Fibroblast of skin of scalp (primary cell): ENCODE results near the gene RAB6D. TPM values are rescaled to one million over a fixed set of nuclear protein-coding genes. Genes with fewer than 3 reads are reported as not detected.
A peak's percentile ranks its signal among the peaks of the same experiment; 100 is the strongest.
"Not testable (repeated sequence)": the region's sequence is repeated elsewhere in the genome, so short reads cannot be mapped to it uniquely, and the experiment has no call there.

Experiments used
- DNase-seq: peaks from one replicate; pipeline ENCODE4 v3.0.0-alpha.2; 2013
- polyA plus RNA-seq, 2 experiments: library from polyadenylated mRNA; unstranded; fragments of 120-200 nt; gene quantifications; one replicate each; pipeline ENCODE4 v1.2.1, GENCODE V29; 2013; ENCODE audit not compliant: insufficient read length in 2 of 2

RAB6D gene
- polyA plus RNA-seq (2013, experiment 1 of 2; ENCODE audit: insufficient read length): 1.8 TPM
- polyA plus RNA-seq (2013, experiment 2 of 2; ENCODE audit: insufficient read length): 2.3 TPM

DNA sequence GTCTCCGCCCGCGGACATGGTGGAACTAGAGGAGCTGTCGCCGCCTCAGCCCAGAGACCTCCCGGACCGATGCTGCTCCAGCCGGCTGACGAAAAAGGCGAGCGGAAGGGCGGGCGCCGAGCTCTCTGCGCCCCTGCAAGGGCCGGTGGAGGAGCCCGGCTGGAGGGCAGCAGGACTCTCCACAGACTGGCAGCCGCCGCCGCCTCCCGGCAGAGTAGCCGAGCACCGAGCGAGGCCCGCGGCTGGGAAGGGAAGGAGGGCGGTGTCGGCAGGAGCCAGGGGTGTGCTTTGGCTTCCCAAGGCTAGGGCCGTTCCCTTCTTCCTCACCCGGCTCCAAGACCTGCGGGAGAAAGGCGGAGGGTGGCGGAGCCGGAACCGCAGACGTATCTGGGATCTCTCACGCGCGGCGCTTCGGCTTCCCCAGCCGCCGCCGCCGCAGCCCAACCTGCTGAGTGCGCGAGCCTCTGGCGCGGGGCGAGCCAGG is at the start of gene RAB6D:
RAB6D (minus strand) TSS at position 466 of the 484 bp plus-strand sequence; CDS start at position 18, 448 bp downstream.
- DNase-seq: not testable (repeated sequence)

DNA sequence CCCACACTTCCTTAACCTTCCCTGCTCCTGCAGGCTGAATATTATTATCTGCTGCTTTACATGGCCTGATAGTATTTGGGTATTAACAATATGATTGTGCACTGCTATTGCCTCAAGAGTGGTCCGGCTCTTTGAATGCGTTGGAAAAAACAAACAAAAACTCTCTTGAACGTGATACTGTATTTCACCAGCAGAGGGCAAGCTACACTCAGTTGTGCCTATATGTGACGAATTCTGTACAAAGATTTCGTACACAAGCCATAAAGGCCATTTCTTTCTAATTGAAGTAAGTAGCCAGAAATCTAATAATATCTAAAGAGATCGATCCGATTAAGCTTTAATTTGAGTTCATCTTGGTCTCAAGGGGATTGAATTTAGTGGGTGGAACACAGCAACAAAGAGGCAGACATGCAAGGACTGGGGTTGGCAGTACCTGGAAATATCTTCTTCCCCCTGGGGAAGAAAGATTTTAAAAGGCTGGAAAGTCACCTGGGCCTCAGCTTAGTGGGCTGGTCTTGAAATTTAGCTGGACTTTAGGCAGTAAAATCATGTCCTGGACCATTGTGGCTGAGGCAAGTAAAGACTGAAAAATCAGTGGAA is 49.3 kb upstream of the RAB6D start:
- peak; percentile 46 for DNase-seq

DNA sequence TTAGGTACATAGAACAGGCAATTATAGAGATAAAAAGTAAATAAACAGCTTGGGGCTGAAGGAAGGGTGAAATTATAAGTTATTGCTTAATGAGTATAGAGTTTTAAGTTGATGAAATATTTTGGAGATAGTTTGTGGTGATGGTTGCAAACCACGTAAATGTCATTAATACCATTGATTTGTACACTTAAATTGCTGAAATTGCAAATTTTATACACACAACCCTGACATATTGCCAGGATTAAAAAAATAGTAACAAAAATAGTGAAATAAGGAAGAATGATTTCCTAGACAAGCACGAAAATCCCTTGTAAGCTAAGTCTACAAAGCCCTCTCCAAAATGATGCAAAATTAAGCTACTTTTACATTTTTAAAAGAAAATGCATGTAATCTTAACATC is 46.2 kb upstream of the RAB6D start:
- DNase-seq: no peak

DNA sequence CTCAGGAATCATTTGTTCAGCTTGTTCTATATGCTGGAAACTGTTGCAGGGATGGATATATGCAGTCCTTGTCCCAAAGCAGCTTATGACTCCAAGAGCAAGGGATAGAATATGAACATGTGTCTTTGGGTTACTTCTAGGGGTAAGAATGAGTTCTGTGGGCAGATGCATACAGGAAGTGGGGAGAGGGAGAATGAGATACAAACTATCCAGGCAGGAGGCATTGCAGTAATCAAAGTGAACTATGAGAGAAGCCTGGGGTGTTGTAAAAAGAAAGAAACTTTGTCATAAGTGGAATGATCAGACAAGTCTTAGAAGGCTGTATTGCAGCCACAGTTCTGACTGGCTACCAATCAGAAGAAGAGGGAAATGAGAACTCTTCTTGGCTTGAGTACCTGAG is 44.8 kb upstream of the RAB6D start:
- no peak for DNase-seq

DNA sequence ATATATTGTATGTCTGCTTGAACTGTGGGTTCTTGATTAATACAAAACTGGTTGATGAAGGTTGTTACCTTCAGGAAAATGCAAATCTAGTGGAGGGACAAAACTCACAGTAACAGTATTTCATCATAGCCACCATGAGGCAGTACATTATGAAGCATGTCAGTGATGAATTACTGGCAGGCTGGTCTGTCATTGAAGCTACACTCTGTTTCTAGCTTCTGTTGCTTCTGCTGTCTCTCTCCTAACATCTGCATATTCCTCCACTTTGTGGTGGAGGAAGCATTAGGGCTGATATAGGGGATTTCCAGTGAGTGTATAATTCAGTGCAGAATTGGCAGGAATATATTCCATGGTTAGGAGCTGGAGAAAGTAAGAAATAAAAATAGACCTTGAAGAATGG is 44.2 kb upstream of the RAB6D start:
- DNase-seq: no peak

DNA sequence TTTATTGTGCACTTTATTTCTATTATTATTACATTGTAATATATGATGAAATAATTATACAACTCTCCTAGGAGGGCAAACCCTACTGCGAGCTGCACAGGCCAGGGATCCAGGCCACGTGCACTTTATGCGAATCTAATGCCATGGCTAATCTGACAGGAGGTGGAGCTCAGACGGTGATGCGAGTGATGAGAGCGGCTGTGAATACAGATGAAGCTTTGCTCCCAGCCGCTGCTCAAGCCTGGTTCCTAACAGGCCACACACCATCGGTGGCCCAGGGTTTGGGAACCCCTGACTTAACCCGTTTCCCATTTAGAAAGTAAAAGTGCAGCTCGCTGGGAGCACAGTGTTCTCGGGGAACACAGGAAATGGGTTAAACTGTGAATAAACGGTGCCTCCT is 40.8 kb upstream of the RAB6D start:
- DNase-seq: no peak

DNA sequence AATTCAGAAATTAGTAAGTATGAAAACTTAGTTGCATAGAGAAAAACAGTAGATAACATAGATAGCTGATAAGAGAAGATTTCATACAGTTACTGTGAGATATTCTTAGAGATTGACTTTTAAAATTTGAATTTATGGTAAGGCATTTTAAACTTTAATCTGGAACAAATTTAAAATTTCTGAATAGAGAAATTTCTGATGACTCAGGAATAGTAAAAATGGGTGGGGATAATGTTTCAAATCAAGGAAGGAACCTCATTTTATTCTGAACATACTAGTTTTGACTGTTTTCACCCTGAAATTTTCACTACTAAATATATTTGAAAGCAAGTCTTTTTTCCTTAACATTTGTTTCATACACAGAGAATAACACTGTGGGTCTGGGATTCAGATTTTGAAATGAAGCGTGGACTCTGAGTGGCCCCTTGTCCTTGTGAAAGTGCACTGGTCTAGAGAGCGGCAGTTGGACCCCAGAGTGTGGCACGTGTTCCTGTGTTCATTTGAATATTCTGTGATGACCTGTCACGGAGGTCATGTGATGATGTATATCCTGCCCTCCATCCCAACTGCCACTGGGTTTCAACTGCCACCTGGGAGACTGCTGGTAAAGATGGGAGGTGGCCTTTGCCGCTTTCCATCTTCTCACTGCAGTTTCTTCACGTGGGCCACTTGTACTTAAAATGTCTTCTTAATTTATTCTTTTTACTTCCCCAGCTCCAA is 38.5 kb upstream of the RAB6D start:
- no peak for DNase-seq

DNA sequence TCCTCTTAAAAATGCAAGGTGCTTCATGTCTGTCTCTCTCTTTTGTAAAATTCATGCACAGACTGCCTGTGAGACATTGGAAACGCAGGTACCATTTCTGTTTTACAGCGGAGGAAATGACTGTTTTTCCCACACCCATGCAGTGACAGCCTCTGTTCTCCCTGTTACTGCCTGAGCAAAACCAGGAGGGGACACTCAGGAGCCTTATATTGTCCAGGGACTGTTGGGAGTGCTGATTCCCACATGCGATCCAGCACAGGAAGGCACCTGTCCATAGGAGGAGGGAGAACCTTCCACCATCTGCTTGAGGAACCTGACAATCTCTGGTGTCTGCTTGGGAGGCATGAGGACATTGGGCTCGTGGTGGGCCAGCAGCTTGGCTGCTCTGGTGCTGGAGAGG is 36.9 kb upstream of the RAB6D start:
- no peak for DNase-seq

DNA sequence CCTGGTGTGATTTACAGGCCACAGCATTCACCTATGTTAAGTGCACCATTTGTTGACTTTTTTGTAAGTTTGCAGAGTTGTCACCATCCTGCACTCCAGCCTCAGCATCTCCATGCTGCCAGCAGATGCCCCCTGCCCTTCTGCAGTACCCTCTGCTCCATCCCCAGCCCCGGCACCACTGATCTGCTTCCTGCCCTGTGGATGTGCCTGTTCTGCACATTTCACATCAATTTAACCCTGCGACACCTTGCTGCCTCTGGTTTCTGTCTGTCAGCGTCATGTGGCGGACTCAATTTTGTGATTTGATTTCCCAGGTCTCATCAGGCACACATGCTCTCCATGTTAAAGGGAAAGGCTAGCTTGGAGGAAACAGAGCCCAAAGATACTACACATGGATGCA is 36.5 kb upstream of the RAB6D start:
- not testable (repeated sequence) for DNase-seq

DNA sequence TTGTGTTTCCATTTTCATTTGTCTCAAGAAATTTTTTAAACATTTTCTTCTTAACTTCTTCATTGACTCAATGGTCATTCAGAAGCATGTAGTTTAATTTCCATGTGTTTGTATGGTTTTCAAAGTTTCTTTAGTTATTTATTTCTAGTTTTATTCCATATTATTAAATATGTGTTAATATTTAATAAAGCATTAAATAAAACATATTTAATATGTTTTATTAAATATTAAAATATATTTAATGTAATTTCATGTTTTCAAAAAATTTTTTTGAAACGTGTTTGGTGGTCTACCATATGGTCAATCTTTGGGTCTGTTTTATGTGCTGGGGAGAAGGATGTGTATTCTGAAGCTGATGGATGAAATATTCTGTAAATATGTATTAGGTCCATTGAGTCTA is 32.2 kb upstream of the RAB6D start:
- DNase-seq: not testable (repeated sequence)

DNA sequence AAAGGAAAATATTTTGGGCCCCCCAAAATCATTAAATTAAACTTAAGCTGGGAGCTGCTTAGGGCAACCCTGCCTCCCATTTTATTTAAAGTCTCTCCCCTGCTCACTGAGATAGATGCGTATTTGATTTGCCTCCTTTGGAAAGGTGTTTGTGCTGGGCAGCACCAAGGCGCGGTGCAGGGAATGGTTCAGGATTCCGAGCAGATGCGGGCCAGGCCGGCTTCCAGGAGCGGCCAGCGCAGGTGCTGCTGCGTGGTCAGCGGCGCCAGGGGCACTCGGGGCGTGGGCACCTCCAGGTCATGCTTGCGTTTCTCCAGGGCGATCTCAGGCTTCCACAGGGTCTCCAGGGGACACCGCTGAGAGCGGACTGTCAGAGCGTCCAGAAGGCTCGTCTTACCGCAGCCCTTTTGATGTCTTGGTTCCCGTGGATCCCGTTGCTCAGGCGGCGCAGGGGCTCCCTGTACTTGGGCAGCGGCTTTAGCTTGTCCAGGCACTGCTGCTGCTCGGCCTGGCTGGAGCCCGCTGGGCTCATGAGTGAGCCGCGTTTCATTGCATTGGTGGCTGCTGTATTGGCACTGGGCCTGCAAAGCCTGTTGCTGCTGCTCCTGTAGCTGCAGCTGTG is 31.2 kb upstream of the RAB6D start:
- DNase-seq: not testable (repeated sequence)

DNA sequence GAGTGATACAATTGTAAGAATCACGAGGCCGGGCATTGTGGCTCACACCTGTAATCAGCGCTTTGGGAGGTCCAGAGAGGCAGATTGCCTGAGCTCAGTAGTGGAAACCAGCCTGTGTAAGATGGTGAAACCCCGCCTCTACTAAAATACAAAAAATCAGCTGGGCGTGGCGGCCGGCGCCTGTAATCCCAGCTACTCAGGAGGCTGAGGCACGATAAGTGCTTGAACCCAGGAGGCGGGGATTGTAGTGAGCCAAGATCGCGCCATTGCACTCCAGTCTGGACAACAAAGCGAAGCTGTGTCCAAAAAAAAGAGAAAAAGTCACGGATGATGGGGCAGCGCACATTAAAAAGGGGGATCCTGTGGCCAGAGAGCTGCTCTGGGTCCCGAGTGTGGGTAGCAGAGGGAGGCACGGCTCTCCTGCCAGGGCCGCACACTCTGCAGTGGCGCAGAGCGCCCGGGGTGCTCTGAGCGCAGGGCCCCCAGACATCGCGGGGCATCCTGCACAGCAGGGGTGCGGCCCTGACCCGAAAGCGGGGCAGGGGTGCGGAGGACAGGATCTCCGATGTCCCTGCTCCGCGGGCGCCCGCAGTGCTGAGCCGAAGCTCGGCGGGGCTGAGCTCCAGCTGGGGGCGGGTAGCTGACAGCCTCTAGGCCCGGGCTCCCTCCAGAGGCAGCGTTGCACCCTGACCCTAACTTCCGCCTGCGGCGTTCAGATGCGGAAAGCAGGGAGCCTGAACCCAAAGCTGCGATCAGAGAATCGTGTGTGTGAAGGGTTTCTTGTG is 30.4 kb upstream of the RAB6D start:
- no peak for DNase-seq

DNA sequence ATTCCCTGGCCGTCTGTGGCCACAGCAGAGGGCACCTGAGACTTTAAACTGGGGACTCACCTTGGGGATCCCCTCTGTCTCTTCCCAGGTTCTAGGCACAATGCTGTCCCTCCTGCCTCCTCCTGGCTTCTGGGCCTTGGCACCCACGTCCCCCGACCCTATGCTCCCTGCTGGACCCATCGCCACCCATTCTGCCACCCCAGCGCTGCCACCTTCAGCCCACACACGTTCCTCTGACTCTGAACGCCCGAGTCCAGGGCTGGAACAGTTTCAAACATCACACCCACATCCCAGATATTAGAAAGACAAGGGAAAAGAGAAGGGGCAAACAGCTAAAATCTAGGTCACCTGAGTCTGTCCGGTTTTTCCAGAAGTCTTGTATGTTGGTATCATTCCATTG is 28.0 kb upstream of the RAB6D start:
- not testable (repeated sequence) for DNase-seq

DNA sequence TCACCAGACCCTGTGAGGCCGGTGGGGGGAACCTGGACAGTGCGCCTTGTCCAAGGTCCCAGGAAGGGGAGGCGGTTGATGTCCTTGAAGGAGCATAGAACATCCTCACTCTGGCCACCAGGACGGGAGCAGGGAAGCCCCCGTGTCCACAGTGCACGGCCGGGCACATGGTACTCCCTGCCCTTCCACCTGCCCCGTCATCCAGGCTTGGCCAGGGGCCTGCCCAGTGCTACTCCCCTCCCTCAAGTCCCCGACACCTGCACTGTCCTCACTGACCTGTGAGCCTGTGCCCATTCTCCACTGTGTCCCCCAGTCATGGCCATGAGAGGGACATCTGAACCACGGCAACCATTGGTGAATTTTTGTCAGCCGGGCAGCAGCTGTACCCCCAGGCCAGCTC is 27.5 kb upstream of the RAB6D start:
- DNase-seq: not testable (repeated sequence)

DNA sequence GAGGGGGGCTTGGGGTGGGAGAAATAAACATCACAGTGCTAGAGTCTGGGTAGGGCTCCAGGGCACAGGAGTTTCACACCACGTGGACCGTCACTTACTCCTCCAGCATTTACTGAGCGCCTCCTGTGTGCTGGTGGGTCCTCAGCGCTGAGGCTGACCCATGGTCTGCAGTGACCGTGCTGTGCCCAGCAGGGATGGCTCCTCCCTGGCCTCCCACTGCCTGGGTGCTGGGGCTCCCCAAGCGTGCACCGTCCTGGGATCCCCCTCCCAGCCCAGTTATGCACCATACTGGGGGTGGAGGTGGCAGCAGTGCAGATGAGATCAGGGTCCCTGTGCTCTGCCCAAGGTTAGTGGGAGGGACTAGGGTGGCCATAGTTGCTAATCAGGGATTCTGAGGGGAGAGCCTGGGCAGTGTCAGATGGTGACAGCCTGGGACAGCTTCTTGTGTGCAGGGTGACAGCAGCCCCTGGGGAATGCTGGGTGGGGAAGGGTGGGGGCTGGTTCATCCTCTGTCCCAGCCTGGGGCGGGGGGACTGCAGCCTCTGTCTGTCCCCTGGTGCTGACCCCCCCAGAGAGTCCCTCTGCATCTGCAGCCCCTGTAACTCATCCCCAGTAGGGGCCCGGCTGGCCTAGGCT is 26.6 kb upstream of the RAB6D start:
- DNase-seq: not testable (repeated sequence)

DNA sequence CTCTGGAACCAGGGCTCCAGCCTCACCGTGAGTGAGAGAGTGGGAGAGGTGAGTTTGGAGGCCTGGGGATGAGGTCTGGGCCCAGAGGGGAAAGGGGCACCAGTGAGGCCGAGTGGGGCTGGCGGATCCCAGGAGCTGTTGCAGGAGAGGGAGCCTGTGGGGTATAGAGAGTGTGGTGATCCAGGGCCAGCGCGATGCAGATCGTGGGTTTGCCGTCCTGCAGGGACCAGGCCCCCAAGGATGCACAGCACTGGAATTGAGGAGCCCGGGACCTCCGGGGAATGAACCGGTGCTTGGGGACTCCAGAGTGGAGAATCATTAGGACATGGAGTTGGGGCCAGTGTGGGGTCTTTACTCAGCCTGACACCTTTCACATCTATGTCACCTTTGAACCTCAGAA is 25.7 kb upstream of the RAB6D start:
- DNase-seq: no peak

DNA sequence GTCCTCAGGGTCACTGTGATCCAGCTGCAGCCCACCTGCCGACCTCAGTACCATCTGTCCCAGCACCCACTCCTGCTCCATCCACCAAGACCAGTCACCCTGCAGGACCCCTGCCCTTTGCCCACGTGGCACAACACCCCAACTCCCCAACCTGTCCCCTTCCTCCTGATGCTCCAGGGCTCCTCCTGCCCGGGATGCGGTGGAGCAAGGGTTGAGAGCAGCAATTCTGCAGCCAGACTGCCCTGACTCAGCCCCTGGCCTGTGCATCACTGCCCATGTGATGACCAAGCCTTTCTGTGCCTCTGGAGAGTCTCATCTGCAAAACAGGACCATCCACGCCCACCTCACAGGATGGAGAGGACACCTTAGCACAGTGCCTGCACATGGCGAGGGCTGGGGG is 24.9 kb upstream of the RAB6D start:
- DNase-seq: not testable (repeated sequence)

DNA sequence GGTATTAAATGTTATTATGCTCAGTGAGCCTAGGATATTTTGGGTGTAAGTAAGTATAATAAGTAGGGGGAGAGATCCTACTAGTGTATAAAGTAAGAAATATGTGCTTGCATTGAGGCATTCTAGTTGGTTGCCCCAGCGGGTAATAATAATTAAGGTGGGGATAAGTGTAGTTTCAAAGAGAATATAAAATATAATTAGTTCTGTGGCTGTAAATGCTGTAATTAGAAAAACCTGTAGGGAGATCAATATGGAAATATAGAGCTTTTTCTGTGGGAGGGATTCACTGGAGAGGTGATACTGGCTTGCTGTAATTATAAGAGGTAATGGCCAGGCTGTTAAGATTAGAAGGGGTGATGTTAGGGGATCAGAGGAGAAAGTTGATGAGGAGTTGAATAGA is 9.1 kb upstream of the RAB6D start:
- DNase-seq: not testable (repeated sequence)

DNA sequence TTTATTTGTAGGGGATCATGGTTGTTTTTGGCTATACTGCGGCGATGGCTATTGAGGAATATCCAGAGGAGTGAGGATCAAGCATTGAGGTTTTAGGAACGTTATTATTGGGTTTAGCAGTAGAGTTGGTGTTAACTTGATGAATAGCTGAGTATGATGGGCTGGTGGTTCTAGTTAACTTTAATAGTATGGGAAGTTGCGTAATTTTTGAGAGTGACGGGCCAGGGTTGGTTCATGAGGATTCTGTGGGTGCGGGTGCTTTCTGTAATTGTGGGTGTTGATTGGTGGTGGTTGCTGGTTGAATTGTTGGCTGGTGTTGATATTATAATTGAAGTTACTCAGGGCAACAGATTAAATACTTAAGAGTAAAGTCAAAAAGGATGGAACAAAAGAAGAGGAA is 6.0 kb upstream of the RAB6D start:
- DNase-seq: no peak

DNA sequence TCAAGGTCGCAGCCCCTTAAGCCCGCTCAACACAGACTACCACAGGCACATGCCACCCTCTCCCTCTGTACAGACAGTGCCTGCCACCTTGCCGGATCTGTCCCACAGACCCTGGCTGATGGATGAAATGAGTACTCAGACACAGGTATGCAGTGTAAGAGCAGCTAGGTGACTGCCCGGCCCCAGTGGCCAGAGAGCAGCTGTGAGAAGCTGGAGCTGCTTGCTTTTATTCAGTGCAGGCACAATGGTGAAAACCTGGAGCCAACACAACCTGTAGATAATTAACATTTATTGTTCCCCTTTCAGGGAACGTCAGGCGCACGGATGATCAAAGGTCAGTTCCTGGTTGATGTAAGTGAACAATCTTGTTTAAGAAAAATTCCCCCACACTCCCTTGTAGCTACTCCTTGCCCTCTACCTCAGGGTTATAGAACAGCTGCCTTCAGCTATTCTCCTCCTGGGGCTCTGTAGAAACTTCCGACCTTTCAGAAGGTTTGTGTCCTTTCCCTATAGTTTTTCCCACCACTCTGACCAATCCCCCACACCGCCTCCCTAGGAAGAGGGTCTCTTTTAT is 4.6 kb upstream of the RAB6D start:
- not testable (repeated sequence) for DNase-seq

DNA sequence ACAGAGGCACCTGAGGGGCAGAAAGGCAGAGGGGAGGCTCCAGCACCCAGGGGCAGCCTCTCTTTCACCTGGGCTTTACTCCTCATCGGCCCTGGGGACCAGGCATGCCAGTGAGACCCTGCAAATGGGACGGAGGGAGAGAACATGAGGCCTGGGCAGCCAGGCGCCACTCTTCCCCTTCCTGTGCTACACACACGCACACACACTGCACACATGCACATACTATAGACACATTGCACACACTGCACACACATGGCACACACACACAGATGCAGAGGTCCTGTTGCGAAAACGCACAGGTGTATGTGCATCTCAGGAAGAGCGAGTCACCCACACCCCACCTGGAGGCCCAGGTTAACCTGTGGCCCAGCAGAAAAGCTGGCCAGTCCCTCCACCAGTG is 3.4 kb upstream of the RAB6D start:
- DNase-seq: no peak

DNA sequence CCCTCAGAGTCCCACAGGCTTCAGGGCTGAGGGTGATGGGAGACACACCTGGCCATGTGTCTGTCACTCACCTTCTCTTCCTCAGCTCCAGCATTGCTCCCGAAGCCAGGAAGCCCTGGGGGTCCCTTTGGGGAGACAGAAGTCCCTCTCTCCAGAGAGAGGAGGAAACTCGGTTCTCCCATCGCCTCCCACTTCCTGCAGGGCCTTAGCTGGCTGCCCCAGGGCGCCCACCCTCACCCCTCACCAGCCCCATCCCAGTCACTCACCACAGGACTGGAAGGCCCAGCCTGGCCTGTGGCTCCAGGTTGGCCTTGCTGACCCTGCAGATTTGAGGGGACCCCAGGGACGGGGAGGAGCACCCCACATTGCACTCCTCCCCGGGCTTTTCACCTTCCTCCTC is 2.7 kb upstream of the RAB6D start:
- no peak for DNase-seq
